DMS153 treated with DMSO at 0.1 percent for 48 hours (cell line): ENCODE data around the gene LDB1.

Experiments used
- DNase-seq: peaks from one replicate; lab custom pipeline; 2025; ENCODE audit not compliant: unreplicated experiment; lab: John Stamatoyannopoulos, UW

LDB1 gene

GRCh38 chr10:102120142-102120990 is at the start of gene LDB1:
TSS of gene LDB1 (minus strand) at chr10:102120368. CDS start at chr10:102120110, 258 bp downstream.
- DNase-seq, result peak; percentile 45

- no peak for DNase-seq
These were observed 47.7 kb upstream of the LDB1 start for GRCh38 chr10:102167861-102168260.

GRCh38 chr10:102163342-102163989 is 43.3 kb upstream of the LDB1 start:
- no peak for DNase-seq

GRCh38 chr10:102159831-102160230 is 39.7 kb upstream of the LDB1 start:
- no peak for DNase-seq

GRCh38 chr10:102159051-102159597 is 39.0 kb upstream of the LDB1 start:
- no peak for DNase-seq

- no peak for DNase-seq
These were observed 37.1 kb upstream of the LDB1 start for GRCh38 chr10:102157224-102157623.

- DNase-seq, result no peak
These were observed 34.4 kb upstream of the LDB1 start for GRCh38 chr10:102154466-102155116.

- DNase-seq, result no peak
These were observed 33.0 kb upstream of the LDB1 start for GRCh38 chr10:102153093-102153620.

GRCh38 chr10:102152545-102152890 is 32.4 kb upstream of the LDB1 start:
- no peak for DNase-seq

- DNase-seq, result peak; percentile 90
These were observed 31.8 kb upstream of the LDB1 start, which contains the start of gene NOLC1 for GRCh38 chr10:102151774-102152544. TSS of gene NOLC1 (plus strand) at chr10:102152389. CDS start at chr10:102152411, 22 bp downstream.

- no peak for DNase-seq
These were observed 31.0 kb upstream of the LDB1 start for GRCh38 chr10:102150970-102151773.

- no peak for DNase-seq
These were observed 28.1 kb upstream of the LDB1 start for GRCh38 chr10:102148275-102148674.

- no peak for DNase-seq
These were observed 27.4 kb upstream of the LDB1 start for GRCh38 chr10:102147561-102147960.

- no peak for DNase-seq
These were observed 26.8 kb upstream of the LDB1 start for GRCh38 chr10:102146971-102147428.

- no peak for DNase-seq
These were observed 21.5 kb upstream of the LDB1 start for GRCh38 chr10:102141583-102142107.

- DNase-seq, result no peak
These were observed 20.9 kb upstream of the LDB1 start for GRCh38 chr10:102140913-102141540.

- no peak for DNase-seq
These were observed 20.1 kb upstream of the LDB1 start for GRCh38 chr10:102140218-102140617.

GRCh38 chr10:102139281-102140110 is 19.3 kb upstream of the LDB1 start:
- DNase-seq, result no peak
